OCI-LY3 (cell line): Measurements from ENCODE around the gene POU6F2.

ENCODE experiments used
- H2AFZ ChIP-seq: fragments of 200-600, 300-600 bp; shearing (Covaris generic); 2 replicates; pipeline ENCODE4 v1.6.0; 2014; ENCODE audit warnings: antibody characterized with exemption, low read depth, low read length
- H3K27ac ChIP-seq: fragments of 200-600, 300-600 bp; sonication (generic); 2 replicates; pipeline ENCODE4 v1.5.1; 2014; ENCODE audit warnings: mild to moderate bottlenecking, low read length, moderate library complexity, mixed read lengths
- H3K27me3 ChIP-seq: fragments of 200-600, 300-600 bp; sonication (generic); 2 replicates; pipeline ENCODE4 v1.6.1; 2014; ENCODE audit warnings: low read depth, low read length, mixed read lengths
- H3K36me3 ChIP-seq: fragments of 200-600, 300-600 bp; sonication (generic); replicated peaks from 2 replicates; pipeline ENCODE3; 2014; ENCODE audit warnings: low read depth, low read length, mixed read lengths
- H3K4me1 ChIP-seq: fragments of 300-600, 200-600 bp; sonication (generic); 2 replicates; pipeline ENCODE4 v1.6.1; 2014; ENCODE audit warnings: low read length, mixed read lengths
- H3K4me2 ChIP-seq: fragments of 200-600, 300-600 bp; sonication (generic); 2 replicates; pipeline ENCODE4 v1.6.1; 2014; ENCODE audit warnings: low read length, mixed read lengths
- H3K4me3 ChIP-seq: fragments of 300-600, 200-600 bp; sonication (generic); 2 replicates; pipeline ENCODE4 v1.5.1; 2014; ENCODE audit warnings: antibody characterized with exemption, mild to moderate bottlenecking, low read length, moderate library complexity
- H3K79me2 ChIP-seq: fragments of 300-600, 200-600 bp; shearing (Covaris generic); 2 replicates; pipeline ENCODE4 v1.6.1; 2014; ENCODE audit warnings: mild to moderate bottlenecking, low read length, mixed read lengths
- H3K9ac ChIP-seq: fragments of 300-600, 200-600 bp; shearing (Covaris generic); 2 replicates; pipeline ENCODE4 v1.6.0; 2014; ENCODE audit warnings: mild to moderate bottlenecking, low read length, moderate library complexity
- H3K9me3 ChIP-seq: fragments of 200-600, 300-600 bp; shearing (Covaris generic); 2 replicates; pipeline ENCODE4 v1.6.1; 2014; ENCODE audit warnings: low read length, mixed read lengths; ENCODE audit not compliant: insufficient read depth
- H4K20me1 ChIP-seq: fragments of 200-600, 300-600 bp; sonication (generic); 2 replicates; pipeline ENCODE4 v1.6.1; 2016; ENCODE audit warnings: low read length, mixed read lengths; ENCODE audit not compliant: insufficient read depth
- EZH2phosphoT487 ChIP-seq: fragments of 200-600 bp; shearing (Covaris generic); IDR thresholded peaks from 2 replicates; pipeline ENCODE4 v1.6.1; 2018; ENCODE audit warnings: antibody characterized with exemption, mixed run types, low read depth
- TF ChIP-seq, protein P1 (sequence below): fragments of 200-600, 300-600 bp; sonication (generic); IDR thresholded peaks from 2 replicates; pipeline ENCODE4 v1.5.1; 2014; ENCODE audit warnings: antibody characterized with exemption, low read length, low read depth

Gene POU6F2

DNA sequence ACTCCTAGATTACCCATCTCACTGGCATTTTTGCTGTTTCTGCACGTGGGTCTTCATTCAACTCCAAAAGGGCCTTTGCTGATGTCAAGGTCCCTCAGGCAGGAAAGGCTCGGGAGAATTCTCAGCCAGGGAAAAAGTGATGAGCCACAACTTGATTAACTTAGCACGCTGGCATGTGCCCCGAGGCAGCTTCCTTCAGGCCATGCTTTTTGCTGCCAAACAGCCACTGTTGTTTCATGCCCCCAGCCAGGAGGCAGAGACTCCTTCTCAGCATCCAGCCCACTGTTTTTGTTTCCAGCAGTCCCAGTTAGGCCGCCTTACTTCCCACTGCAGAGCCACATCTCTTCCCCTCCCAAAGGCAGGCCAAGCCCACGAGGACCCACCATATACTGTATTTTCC lies 322.0 kb downstream of the POU6F2 start:
- Histone ChIP-seq H3K4me1 (no peaks in the 10 kb centered on the region), H2AFZ (no peak overlapping the region), H3K36me3 (no peaks in the 10 kb centered on the region), H4K20me1 (no peaks in the 10 kb centered on the region), H3K9me3 (no peaks in the 10 kb centered on the region), H3K9ac (no peak overlapping the region), H3K27ac (no peak overlapping the region), H3K27me3 (peaks cover 22% of the 10 kb centered on the region; the same call in 1 of the 2 replicates), H3K4me3 (no peak overlapping the region), H3K79me2 (no peaks in the 10 kb centered on the region), H3K4me2 (no peak overlapping the region)
- TF ChIP-seq, protein P1, sequence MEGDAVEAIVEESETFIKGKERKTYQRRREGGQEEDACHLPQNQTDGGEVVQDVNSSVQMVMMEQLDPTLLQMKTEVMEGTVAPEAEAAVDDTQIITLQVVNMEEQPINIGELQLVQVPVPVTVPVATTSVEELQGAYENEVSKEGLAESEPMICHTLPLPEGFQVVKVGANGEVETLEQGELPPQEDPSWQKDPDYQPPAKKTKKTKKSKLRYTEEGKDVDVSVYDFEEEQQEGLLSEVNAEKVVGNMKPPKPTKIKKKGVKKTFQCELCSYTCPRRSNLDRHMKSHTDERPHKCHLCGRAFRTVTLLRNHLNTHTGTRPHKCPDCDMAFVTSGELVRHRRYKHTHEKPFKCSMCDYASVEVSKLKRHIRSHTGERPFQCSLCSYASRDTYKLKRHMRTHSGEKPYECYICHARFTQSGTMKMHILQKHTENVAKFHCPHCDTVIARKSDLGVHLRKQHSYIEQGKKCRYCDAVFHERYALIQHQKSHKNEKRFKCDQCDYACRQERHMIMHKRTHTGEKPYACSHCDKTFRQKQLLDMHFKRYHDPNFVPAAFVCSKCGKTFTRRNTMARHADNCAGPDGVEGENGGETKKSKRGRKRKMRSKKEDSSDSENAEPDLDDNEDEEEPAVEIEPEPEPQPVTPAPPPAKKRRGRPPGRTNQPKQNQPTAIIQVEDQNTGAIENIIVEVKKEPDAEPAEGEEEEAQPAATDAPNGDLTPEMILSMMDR, result no peak
- TF ChIP-seq EZH2phosphoT487, result no peak

DNA sequence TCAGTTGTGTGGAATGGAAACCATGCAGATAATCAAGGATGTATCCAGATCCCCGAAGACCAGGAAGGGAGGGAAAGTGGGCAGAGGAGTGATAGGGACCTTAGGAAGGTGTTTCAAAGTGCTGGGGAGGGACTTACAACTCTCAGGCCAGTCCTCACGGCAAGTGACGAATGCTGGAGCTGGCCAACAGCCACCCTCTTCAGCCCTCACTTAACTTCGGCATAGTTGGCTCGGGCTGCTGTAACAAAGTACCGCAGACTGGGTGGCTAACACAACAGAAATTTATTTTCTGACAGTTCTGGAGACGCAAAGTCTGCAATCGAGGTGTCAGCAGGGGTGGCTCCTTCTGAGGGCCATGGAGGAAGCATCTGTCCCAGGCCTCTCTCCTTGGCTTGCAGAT lies 322.6 kb downstream of the POU6F2 start:
- no peak overlapping the region for H2AFZ ChIP-seq
- 0 out of 2 replicates have a peak, but pooled peaks cover 2% of the 10 kb centered on the region for H3K4me1 ChIP-seq
- H3K4me3 ChIP-seq, result no peak overlapping the region

DNA sequence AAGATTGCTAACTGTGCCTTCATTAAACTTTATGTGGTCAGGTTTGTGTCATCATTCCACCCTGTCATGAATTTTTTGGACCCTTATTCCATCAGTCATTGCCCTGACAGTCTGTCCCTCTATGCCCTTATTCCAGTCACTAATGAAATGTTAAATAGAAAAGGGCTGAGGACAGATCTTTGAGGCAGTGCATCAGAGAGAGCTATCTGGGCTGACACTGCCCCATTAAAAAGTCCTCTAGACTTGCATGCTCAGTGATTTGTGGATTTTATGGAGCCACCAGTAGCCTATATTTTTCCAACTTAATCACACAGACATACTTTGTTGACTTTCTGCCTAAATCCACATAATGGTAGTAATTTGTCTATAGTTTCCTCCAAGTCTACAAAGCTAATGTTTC lies 323.8 kb downstream of the POU6F2 start:
- Histone ChIP-seq H3K9ac (no peak overlapping the region), H3K27me3 (peaks cover 38% of the 10 kb centered on the region), H3K79me2 (no peaks in the 10 kb centered on the region), H3K9me3 (no peaks in the 10 kb centered on the region), H3K4me2 (no peak overlapping the region), H3K4me1 (0 out of 2 replicates have a peak, but pooled peaks cover 2% of the 10 kb centered on the region), H3K27ac (no peak overlapping the region), H3K4me3 (no peak overlapping the region), H4K20me1 (no peaks in the 10 kb centered on the region), H3K36me3 (no peaks in the 10 kb centered on the region), H2AFZ (no peak overlapping the region)
- TF ChIP-seq, protein P1, result no peak
- TF ChIP-seq EZH2phosphoT487, result no peak

More for the DNA sequence above, 322.6 kb downstream of the POU6F2 start:
- Histone ChIP-seq H3K4me2 (no peak overlapping the region), H4K20me1 (no peaks in the 10 kb centered on the region), H3K27ac (no peak overlapping the region), H3K36me3 (no peaks in the 10 kb centered on the region), H3K9me3 (no peaks in the 10 kb centered on the region), H3K27me3 (peaks cover 26% of the 10 kb centered on the region), H3K9ac (no peak overlapping the region), H3K79me2 (no peaks in the 10 kb centered on the region)
- TF ChIP-seq, protein P1, result no peak

DNA sequence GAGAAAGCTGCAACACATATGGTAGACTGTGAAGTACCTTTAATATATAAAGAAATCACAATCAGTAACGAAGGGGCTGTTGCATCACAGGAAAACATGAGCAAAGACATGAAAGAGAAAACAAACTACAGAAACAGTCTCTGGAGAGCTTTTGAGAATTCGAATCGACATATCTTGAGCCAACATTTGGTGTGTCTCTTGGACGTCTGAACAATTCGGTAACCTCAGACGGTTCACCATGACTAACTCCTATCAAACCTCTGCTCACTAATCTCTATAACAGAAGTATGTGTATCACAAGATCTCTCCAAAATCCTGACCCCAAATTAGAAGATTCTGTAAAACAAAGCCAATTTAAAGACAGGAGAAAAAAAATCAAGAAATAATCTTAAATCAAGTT lies 326.5 kb downstream of the POU6F2 start:
- Histone ChIP-seq H3K4me1 (0 out of 2 replicates have a peak, but pooled peaks cover 2% of the 10 kb centered on the region), H2AFZ (no peak overlapping the region), H3K9me3 (no peaks in the 10 kb centered on the region), H3K36me3 (no peaks in the 10 kb centered on the region), H3K9ac (no peak overlapping the region), H3K4me3 (no peak overlapping the region), H3K79me2 (no peaks in the 10 kb centered on the region), H3K4me2 (no peak overlapping the region), H3K27me3 (peaks cover 45% of the 10 kb centered on the region), H4K20me1 (no peaks in the 10 kb centered on the region), H3K27ac (no peak overlapping the region)
- TF ChIP-seq EZH2phosphoT487, result no peak
- TF ChIP-seq, protein P1, result no peak
